IPS DF 19.7 (cell line): ENCODE results near the gene PHF5A.
"Not testable (repeated sequence)": the region's sequence is repeated elsewhere in the genome, so short reads cannot be mapped to it uniquely, and the experiment has no call there.

ENCODE experiments used
- DNase-seq: peaks from one replicate; pipeline ENCODE4 v3.0.0-alpha.2; 2013; ENCODE audit warnings: low read depth, low spot score

PHF5A gene

GRCh38 chr22:41488076-41488475 is 19.6 kb upstream of the PHF5A start:
- DNase-seq = no peak

GRCh38 chr22:41487037-41487935 is 18.8 kb upstream of the PHF5A start:
- DNase-seq = no peak

- DNase-seq = no peak
These were observed 16.5 kb upstream of the PHF5A start for GRCh38 chr22:41485033-41485432.

- no peak for DNase-seq
These were observed 13.9 kb upstream of the PHF5A start for GRCh38 chr22:41482319-41482935.

GRCh38 chr22:41481925-41482318 is 13.4 kb upstream of the PHF5A start:
- no peak for DNase-seq

- DNase-seq = no peak
These were observed 12.8 kb upstream of the PHF5A start for GRCh38 chr22:41481131-41481830.

GRCh38 chr22:41480397-41480735 is 11.9 kb upstream of the PHF5A start:
- DNase-seq = no peak

- DNase-seq = no peak
These were observed 11.3 kb upstream of the PHF5A start for GRCh38 chr22:41479671-41480396.

- no peak for DNase-seq
These were observed 10.5 kb upstream of the PHF5A start for GRCh38 chr22:41478891-41479521.

- DNase-seq = no peak
These were observed 10.0 kb upstream of the PHF5A start for GRCh38 chr22:41478473-41478872.

GRCh38 chr22:41474872-41475451 is 6.5 kb upstream of the PHF5A start:
- no peak for DNase-seq

GRCh38 chr22:41471568-41471967 is 3.1 kb upstream of the PHF5A start:
- no peak for DNase-seq

- DNase-seq = no peak
These were observed 2.4 kb upstream of the PHF5A start for GRCh38 chr22:41470886-41471285.

- DNase-seq = no peak
These were observed 843 bp upstream of the PHF5A start for GRCh38 chr22:41469218-41469851.

- DNase-seq = no peak
These were observed 6.6 kb downstream of the PHF5A start for GRCh38 chr22:41461901-41462300.

GRCh38 chr22:41460071-41460470 is 8.4 kb downstream of the PHF5A start:
- DNase-seq = not testable (repeated sequence)

- no peak for DNase-seq
These were observed 9.1 kb downstream of the PHF5A start for GRCh38 chr22:41459431-41459830.

- DNase-seq = no peak
These were observed 10.2 kb downstream of the PHF5A start for GRCh38 chr22:41458161-41458728.

- peak; percentile 99 for DNase-seq
These were observed 20.2 kb downstream of the PHF5A start for GRCh38 chr22:41448189-41448808.
